UCSD-AML1 (cell line): ENCODE measurements around the gene NANS.

ENCODE experiments used
- DNase-seq: peaks from one replicate; lab custom pipeline; 2025; ENCODE audit not compliant: unreplicated experiment; lab: John Stamatoyannopoulos, UW

The NANS gene

DNA sequence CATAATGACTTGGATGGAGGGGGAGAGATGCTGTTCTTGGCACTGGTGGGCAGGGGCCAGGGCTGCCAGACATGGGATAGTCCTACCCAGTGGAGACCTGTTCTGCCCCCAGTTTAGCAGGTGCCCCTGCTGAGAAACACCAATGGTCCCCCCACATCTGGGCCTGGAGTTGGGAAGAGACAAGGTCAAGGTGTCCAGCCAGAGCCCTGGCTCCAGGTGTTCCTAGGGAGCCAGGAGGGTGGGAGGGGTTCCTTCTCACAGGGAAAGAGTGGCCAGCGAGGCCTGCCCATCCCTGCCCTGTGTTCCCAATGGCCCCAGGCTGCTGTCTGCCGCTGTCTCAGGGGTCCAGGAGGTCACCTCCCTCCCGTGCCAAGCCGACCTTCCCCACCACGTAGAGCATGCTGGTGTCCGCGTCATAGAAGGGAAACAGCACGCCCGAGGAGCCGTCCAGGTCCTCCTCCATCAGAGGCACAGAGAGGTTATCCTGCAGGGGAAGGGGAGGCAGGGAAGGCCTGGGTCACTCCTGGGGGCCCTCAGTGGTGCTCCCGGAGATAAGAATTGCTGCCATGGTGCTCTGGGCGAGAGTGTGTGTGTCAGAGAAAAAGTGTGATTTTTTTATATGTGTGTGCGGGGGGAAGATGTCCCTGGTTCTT lies 74.2 kb downstream of the NANS start:
- DNase-seq: no peak

DNA sequence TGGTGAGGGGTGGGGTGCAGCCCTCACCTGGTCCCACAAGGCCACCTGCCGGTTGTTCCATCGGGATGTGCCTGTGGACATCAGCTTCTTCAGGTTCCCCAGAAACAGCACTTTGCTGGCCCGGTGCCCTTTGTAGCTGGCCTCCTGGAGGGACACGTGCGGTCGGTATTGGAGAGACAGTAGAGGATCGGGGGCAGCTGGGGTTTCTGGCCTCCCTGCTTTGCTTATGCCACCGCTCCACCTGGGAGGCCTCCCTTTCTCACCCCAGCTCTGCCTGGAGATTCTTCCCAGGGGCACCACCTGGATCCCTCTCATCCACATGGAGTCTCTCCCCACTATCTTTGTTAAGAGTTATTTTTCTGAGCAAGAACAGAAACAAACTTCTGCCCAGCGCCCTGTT lies 75.6 kb downstream of the NANS start:
- DNase-seq: no peak
